NK-92 (cell line): ENCODE measurements around the gene NPAS3.

Source experiments
- DNase-seq: peaks from one replicate; lab custom pipeline; 2025; ENCODE audit not compliant: unreplicated experiment; lab: John Stamatoyannopoulos, UW

NPAS3 gene

DNA sequence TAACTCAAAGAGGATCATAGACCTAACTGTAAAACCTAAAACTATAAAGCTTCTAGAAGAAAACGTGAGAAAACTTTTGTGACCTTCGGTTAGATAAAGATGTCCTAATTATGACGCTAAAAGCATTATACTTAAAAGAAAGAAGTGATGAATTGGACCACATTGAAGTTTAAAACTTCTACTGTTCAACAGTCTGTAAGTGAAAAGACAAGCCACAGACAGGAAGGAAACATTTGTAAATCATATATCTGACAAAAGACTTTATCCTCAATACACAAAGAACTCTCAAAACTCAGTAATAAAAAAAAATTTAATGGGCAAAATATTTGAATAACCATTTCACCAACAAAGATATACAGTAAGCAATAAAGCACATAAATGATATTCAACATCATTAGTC lies 667.9 kb downstream of the NPAS3 start:
- DNase-seq = no peak

DNA sequence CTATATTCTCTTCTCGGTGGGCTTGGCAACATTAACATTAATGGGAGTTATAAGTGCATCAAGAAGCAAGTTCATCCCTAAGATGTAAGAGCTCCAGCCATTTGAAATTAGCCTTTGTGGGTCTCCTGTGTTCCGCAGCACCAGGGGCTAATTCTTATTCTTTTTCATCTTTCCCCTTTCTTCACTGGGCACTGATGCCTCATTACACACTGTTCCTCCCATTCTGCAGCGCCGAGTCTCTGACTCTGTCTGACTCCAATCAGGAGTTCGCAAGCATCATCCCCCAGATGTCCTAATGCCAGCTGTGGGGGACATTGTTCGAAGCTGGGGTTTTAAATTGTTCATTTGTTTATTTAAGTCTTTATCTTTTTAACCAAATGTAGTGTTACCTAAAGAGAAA lies 670.9 kb downstream of the NPAS3 start:
- DNase-seq = no peak

GRCh38 chr14:33610121-33610520 lies 671.4 kb downstream of the NPAS3 start:
- no peak for DNase-seq

- DNase-seq = no peak
These were observed 672.9 kb downstream of the NPAS3 start for GRCh38 chr14:33611405-33612196.

DNA sequence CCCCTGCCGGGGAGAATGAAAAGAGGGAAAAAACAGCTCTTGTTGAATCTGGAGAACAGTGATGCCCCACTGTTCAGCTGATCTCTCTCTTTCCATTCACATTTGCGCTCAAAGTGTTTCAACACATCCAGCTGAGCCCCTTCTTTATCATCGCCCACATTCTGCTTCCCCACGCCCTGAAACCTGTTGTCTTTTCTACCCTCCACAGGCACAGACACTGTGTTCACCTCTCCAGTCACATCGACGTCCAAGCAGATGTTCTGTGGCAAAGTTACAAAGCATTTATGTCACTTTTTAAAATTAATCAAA lies 673.5 kb downstream of the NPAS3 start:
- DNase-seq = no peak

GRCh38 chr14:33617154-33617553 lies 678.5 kb downstream of the NPAS3 start:
- DNase-seq = no peak

DNA sequence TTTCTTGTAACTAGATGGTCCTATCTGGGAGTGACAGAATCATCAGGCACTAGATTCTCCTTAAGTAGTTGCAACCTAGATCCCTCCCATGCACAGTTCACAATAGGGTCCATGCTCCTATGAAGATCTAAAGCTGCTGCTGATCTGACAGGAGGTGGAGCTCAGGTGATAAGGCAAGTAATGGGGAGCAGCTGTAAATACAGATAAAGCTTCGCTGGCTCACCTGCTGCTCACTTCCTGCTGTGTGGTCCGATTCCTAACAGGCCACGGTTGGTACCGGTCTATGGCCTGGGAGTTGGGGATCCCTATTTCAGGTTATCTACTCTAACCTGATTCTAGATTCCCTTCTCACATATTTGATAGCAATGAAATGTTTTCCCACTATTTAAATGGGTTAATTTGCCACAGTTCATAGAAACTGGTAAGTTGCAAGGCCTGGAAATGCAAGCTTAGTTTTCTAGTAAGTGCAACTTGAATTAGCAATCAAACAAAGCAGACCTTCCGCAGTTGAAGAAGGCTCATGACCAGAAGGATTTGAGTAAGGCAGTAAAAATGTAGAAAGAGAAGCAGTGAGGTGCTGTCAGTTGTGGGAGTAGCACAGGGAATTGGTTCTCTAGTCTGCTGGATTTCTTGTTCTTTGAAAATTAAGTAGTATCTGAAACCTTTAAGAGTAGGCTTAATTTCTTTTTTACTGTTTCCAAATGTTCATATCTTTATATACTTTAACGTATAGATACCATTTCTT lies 679.9 kb downstream of the NPAS3 start:
- DNase-seq = no peak

DNA sequence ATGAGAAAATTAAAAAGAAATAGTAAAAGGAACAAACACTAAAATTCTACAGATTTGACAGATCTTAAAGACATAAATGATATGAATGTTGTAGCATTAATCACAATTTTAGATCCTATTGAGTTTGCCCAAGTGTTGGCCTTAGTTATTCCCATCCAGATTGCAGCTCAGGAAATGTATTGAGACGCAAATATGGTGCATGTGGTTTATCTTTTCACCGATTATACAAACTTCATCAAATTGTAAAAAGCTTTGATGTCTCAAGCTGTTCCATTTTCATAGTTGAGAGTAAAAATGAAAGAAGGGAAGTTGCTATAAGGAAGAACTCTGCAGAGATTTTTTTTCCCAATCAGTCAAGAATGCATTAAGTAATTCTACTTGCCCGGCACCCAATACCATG lies 683.8 kb downstream of the NPAS3 start:
- DNase-seq = no peak

GRCh38 chr14:33629792-33630191 lies 691.1 kb downstream of the NPAS3 start:
- DNase-seq = no peak

DNA sequence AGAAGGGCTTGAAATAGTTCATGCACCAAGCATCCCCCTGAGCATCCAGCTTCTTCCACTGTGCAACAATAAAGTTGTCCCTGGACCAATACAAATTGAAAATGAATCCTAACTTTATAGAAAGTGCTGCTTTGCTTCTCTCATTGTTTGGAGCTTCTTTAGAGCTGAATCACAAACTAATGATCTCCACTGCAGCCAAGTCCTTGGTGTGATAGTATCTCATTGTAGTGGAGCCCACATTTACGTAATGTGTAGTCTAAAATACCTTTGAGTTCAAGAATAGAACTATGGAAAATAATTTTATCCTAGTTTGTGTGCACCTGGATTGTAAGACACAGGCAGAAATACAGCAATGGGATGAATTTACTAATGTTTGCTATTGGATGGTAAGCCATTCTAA lies 692.3 kb downstream of the NPAS3 start:
- DNase-seq = no peak

GRCh38 chr14:33631441-33631840 lies 692.8 kb downstream of the NPAS3 start:
- no peak for DNase-seq

- no peak for DNase-seq
These were observed 696.0 kb downstream of the NPAS3 start for GRCh38 chr14:33634631-33635030.

- no peak for DNase-seq
These were observed 698.0 kb downstream of the NPAS3 start for GRCh38 chr14:33636716-33637115.

DNA sequence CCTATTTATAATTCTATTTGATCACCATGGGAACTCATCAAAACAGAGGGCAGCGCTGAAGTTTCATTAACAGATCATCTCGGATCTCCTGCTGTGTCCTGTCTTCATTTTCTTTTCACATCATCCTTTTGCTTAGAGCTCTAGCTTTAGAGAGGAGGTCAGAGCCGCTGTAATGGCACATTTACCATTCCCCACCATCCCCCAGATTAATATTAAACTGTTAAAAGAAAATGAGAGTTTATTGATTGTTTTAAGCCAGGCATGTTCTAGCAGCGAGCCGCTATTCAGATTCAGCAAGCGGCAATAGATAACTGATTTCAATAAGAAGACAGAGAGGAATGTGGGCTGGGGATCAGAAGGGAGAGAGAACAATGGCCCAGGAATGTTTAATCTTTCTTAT lies 703.4 kb downstream of the NPAS3 start:
- no peak for DNase-seq

- no peak for DNase-seq
These were observed 704.1 kb downstream of the NPAS3 start for GRCh38 chr14:33642691-33643244.

DNA sequence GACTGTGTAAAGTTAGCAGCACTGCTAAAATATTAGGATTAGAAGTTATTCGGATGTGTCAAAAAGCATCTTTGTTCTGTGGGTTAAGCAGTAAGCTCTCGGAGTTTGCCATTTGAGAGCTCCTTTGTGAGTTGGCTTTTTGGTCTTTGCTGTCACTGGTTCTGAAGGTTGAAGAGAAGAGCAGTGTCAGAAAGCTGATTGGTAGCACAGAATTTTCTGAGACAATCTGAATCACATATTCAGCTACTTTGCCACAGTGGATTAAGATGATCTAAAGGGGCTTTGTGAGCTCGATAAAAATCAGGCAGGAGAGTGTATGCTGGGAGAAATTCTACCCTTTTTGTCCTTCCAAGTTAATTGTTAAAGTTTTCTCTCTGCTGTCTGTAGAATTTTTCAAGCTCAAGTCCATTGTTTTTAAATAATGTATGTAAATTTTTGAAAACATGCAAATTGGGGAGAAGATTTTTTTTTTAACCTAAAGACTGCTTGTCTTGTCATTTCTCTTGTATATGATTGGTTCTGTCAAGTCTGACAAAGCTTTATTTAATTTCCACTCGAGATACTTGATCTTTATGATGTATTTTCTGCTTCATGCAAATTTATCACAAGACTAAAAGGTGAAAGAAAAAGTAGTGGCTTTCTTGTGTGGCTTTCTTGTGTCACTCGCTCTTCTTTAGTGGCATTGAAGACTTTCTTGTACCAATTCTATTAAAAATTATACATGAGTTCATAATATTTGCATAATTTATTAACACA lies 704.9 kb downstream of the NPAS3 start:
- no peak for DNase-seq

DNA sequence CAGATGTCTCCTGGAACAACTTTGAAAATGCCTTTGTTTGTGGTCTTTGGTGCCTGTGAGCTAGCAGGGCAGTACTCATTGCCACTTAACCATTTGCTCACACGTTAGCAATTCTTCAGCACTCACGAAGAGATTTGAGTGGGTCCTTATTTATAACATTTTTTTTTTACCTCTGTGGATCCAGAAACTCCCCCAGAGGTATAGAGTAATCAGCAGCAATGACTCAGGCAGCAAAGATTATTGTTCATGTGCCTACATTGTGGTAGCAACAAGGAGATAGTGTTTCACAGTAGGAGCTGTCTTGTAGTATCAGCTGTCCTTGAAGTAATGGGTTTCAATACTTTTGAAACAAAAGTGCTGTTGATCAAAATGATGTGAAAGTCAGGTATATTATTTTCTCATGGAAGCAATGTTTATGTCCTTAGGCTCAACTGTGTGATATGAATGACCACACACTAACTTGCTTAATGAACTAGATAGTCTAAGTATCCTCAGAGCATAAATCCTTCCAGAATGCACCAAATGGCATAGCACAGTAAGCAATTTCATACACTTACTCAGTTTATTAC lies 708.1 kb downstream of the NPAS3 start:
- no peak for DNase-seq

- DNase-seq = no peak
These were observed 708.7 kb downstream of the NPAS3 start for GRCh38 chr14:33647385-33647786.

- DNase-seq = no peak
These were observed 711.8 kb downstream of the NPAS3 start for GRCh38 chr14:33650430-33650829.

DNA sequence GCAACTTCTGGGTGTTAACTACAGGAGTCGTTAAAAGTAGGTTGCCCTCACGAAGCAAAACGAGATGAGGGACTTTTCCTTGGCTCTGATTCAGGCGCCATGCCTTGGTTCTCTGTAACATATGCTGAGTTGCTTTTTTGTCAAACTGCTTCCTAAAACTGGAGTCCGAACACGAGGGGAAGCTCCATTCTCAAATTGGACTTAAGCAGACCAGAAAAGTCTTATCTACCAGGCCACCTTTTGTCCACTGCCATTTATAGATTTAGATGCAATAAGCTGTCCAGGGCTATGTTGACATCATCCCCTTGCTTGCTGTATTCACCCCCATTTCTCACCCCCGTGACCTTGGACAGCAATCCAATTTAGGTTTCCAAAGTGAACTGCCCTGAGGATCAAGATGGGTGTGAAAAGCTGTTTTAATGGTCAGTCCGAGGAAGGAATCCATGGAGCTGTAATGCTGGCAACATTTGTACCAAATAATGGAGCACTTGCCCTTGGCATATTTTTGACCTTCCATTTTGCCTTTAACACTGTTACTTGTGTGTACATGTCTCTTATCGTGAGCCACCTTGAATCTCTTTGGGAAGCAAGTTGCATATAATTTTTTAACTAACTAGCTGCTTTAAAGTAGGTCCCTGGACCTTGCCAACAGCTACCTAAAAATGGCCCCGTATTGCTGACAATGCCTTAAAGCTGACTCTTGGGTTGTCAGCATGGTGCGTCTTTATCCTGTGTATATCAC lies 714.1 kb downstream of the NPAS3 start:
- no peak for DNase-seq

- DNase-seq = no peak
These were observed 714.6 kb downstream of the NPAS3 start for GRCh38 chr14:33653308-33653695.
